Coronary artery (tissue), 2 donors: ENCODE measurements around the gene NMT1.
A peak's percentile ranks its signal among the peaks of the same experiment; 100 is the strongest.
"Not testable (repeated sequence)": the region's sequence is repeated elsewhere in the genome, so short reads cannot be mapped to it uniquely, and the experiment has no call there.

Experiments used
- DNase-seq: peaks from one replicate; pipeline ENCODE4 v3.0.0-alpha.2; 2017; ENCODE audit warnings: low spot score
- H3K27ac ChIP-seq, 2 donors: fragments of 200-600 bp; sonication (generic); one replicate each; pipeline ENCODE4 v1.5.1; 2016 to 2019
- H3K4me3 ChIP-seq: fragments of 200-600 bp; sonication (generic); 2 replicates; pipeline ENCODE4 v1.5.1; 2016; ENCODE audit warnings: mild to moderate bottlenecking, moderate library complexity
- TF ChIP-seq, protein P1 (sequence below): fragments of 200-600 bp; sonication (generic); IDR thresholded peaks from one replicate; pipeline ENCODE4 v1.5.1; 2019; ENCODE audit warnings: antibody characterized with exemption

NMT1 gene

DNA sequence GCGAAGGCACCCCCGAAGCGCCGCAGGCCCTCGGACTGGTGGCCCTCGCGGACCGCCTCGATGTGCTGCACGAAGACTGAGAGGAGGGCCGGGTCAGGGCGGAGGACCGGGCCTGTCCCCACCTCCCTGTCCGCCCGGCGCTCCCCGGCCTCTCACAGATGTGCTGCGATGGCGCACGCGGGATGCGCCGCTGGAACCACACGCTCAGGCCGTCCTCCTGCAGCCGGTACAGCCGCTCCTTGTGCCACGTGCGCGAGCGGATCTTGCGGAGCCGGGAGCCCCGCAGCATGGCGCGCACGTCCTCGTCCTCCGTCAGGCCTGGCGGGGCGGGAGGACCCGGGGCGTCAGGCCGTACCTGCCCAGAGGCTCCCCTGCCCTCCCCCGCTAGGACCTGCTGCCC is 59.9 kb downstream of the NMT1 start:
- TF ChIP-seq, protein P1, sequence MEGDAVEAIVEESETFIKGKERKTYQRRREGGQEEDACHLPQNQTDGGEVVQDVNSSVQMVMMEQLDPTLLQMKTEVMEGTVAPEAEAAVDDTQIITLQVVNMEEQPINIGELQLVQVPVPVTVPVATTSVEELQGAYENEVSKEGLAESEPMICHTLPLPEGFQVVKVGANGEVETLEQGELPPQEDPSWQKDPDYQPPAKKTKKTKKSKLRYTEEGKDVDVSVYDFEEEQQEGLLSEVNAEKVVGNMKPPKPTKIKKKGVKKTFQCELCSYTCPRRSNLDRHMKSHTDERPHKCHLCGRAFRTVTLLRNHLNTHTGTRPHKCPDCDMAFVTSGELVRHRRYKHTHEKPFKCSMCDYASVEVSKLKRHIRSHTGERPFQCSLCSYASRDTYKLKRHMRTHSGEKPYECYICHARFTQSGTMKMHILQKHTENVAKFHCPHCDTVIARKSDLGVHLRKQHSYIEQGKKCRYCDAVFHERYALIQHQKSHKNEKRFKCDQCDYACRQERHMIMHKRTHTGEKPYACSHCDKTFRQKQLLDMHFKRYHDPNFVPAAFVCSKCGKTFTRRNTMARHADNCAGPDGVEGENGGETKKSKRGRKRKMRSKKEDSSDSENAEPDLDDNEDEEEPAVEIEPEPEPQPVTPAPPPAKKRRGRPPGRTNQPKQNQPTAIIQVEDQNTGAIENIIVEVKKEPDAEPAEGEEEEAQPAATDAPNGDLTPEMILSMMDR: no peak
- no peak overlapping the region for H3K4me3 ChIP-seq
- no peak overlapping the region for H3K27ac ChIP-seq
- no peak for DNase-seq

DNA sequence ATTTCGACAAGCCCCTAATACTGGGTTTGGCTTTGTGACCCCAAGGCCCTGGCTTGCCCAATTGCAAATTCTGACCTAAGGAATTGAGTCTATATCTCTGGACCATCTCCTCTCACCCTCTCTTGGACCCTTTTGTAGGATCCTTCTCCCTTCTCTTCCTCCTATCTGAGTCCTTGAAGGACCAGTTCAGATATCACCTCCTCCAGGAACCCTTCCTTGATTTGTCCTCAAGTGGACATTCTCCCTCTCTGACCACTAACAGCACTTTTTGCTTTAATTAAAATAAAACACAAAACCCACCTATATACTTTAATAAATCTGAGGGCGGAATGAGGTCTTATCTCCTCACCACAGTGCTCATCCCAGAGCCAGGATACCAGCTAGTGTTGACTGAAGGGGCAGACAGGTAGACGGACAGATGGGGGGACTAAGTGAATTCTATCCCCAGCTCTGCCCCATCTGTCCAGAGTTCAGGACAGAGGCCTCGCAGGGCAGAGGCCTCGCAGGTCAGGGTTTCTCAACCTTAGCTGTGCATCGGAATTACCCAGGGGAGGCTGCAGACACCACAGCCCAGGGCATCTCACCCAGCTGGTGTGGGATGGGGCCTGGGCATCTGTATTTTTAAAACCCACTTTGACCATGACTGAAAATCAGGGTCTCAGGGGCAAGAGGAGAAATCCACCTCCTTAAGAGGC is 62.1 kb downstream of the NMT1 start:
- DNase-seq: no peak
- Histone ChIP-seq H3K4me3 (no peak overlapping the region), H3K27ac (peak overlapping the region; percentile 35 to 72)
- TF ChIP-seq, protein P1: no peak

DNA sequence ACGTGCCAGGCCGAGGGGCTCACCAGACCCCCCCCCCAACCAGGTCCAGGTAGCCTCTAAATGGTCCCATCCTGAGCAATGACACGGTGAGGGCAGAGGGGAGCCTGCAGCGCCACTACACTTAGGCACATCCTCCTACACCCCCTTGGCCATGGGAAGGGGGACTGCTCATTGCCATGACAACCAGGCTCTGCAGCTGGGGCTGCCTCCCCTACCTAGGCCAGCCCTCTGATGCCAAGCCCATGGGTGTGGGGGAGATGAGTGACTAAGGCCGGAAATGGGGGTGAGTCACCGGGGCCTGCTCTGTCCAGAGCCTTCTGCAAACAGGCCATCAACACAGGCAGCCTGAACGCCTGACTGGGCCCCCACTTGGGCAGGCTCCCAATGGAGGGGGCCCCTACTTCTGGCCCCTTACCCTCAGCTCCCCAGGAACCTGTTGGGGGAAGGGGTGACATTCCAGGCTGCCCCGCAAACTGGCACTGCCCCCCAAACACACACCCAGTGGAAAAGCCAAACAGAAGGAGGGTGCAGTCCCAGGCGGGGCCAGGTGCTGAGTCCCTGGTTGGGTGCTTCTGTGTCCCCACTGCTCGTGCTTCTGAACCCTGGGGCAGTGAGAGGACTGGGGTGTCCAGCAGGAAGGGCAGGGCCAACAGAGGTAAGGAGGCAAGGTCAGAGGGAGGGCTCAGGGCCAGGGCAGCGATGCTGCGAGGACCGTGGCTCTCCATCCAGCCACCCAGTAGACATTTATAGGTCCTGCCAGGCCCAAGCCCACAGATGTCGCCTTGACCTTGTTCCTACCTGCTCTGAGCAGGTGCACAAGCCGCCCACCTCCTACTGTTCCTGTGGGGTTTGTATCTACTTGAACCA is 63.0 kb downstream of the NMT1 start:
- no peak for DNase-seq
- no peak overlapping the region for H3K4me3 ChIP-seq
- TF ChIP-seq, protein P1: no peak
- H3K27ac ChIP-seq: peak overlapping the region; percentile 39 to 72

DNA sequence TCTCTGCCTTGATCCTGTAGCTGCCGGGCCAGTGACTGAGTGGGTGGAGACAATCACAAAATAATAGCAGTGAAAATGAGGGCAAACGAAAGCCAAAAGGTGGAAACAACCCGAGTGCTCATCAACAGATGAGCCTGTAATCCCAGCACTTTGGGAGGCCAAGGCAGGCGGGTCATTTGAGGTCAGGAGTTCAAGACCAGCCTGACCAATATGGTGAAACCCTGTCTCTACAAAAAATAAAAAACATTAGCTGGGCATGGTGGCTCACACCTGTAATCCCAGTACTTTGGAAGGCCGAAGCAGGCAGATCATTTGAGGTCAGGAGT is 63.6 kb downstream of the NMT1 start:
- H3K27ac ChIP-seq: peak overlapping the region in 1 of 2 donors; percentile 72
- H3K4me3 ChIP-seq, DNase-seq: not testable (repeated sequence)

DNA sequence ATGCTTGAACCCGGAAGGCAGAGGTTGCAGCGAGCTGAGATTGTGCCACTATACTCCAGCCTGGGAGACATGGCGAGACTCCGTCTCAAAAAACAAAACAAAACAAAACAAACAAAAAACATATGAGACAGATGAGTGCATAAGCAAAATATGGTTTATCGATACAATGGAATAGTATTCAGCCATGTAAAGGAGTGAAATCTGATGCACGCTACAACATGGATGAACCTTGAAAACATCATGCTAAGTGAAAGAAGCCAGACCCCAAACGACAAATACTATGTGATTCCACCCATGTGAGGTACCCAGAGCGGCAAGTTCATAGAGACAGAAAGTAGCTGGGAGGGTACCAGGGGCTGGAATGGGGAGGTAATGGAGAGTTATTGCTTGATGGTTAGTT is 64.4 kb downstream of the NMT1 start:
- no peak overlapping the region for H3K27ac ChIP-seq
- H3K4me3 ChIP-seq: no peak overlapping the region
- no peak for DNase-seq
- TF ChIP-seq, protein P1: no peak

DNA sequence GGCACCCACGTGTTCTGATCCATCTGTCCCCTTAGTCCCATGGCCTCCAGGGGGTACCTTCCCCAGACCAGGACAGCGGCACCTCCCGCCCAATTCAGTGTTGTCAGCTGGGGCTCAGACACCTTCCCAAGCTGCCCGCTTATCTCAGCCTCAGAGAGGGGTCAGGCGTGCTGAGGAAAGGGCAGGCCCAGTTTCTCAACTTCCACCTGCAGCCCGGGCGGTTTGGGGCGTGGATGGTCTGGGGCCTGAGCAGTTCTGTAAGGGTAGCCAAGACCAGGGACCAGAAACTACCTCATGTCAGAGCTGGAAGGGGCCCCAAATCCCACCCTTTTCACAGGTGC is 66.1 kb downstream of the NMT1 start:
- TF ChIP-seq, protein P1: no peak
- DNase-seq: no peak
- Histone ChIP-seq H3K4me3 (peak overlapping the region; percentile 55), H3K27ac (peak overlapping the region; percentile 88 to 92)

DNA sequence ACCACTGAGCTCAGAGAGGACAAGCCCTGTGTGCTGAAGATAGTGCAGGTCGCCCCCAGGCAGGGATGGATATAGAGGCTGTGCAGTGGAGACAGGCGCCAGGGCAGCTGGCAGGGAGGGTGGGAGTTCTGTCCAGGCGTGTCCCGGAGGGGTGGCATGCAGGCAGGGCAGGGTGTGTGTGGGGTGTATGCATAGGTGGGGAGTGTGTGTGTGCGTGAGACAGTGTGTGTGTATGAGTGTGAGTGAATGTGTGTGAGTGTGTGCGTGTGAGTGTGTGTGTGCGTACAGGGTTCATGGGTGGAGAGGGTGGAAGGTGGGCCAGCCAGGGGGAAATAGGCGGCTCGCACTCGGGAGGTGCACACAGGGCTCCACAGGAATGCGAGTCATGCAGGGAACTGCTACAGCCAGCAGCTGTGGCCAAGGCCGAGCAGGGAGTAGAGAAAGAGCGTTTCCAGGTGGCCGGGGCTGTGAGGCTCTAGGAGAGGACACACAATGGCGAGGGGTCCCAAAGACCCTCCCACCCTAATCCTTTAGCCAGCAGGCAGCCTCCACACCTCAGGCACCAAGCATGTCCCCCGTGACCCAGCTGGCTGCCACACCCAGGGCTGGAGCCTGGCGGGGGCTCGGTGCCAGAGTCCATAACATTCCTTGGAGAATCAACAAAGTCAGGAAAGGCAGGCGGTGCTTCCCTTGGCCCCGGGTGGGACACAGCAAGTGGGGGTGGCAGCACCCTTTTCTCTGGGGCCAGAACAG is 66.6 kb downstream of the NMT1 start:
- DNase-seq: no peak
- peak overlapping the region; percentile 55 for H3K4me3 ChIP-seq
- peak overlapping the region; percentile 88 to 92 for H3K27ac ChIP-seq
- TF ChIP-seq, protein P1: no peak
